GM19023 (cell line): ENCODE results near the gene NEK11.

Source experiments
- ATAC-seq: cut with Tn5 transposase; IDR thresholded peaks from one replicate; pipeline ENCODE4 v1.9.1; 2021; ENCODE audit warnings: mild to moderate bottlenecking, moderate library complexity; ENCODE audit not compliant: unreplicated experiment

NEK11 gene

GRCh38 chr3:131026321-131027151 is at the start of gene NEK11, which contains the start of gene ASTE1:
NEK11 (plus strand) TSS chr3:131026877; CDS start chr3:131029709, 2,832 bp downstream.
ASTE1 (minus strand) TSS chr3:131026825; CDS start chr3:131025306, 1,519 bp downstream.
- ATAC-seq, result peak; percentile 99

- ATAC-seq, result no peak
Observed at GRCh38 chr3:130979117-130979516, 47.6 kb upstream of the NEK11 start.

GRCh38 chr3:130981469-130981868 is 45.2 kb upstream of the NEK11 start:
- no peak for ATAC-seq

- no peak for ATAC-seq
Observed at GRCh38 chr3:130990282-130990681, 36.4 kb upstream of the NEK11 start.

GRCh38 chr3:130991126-130991525 is 35.6 kb upstream of the NEK11 start:
- ATAC-seq, result no peak

GRCh38 chr3:130992344-130992743 is 34.3 kb upstream of the NEK11 start:
- no peak for ATAC-seq

GRCh38 chr3:130997289-130997688 is 29.4 kb upstream of the NEK11 start:
- no peak for ATAC-seq

- no peak for ATAC-seq
Observed at GRCh38 chr3:131001071-131001470, 25.6 kb upstream of the NEK11 start.

- ATAC-seq, result no peak
Observed at GRCh38 chr3:131004603-131005002, 22.1 kb upstream of the NEK11 start.

- no peak for ATAC-seq
Observed at GRCh38 chr3:131007256-131007655, 19.4 kb upstream of the NEK11 start.

- no peak for ATAC-seq
Observed at GRCh38 chr3:131007782-131008181, 18.9 kb upstream of the NEK11 start.

- no peak for ATAC-seq
Observed at GRCh38 chr3:131008326-131008725, 18.4 kb upstream of the NEK11 start.

- ATAC-seq, result no peak
Observed at GRCh38 chr3:131009698-131010097, 17.0 kb upstream of the NEK11 start.

- ATAC-seq, result no peak
Observed at GRCh38 chr3:131018970-131019369, 7.7 kb upstream of the NEK11 start.

- no peak for ATAC-seq
Observed at GRCh38 chr3:131020122-131020693, 6.5 kb upstream of the NEK11 start.

- no peak for ATAC-seq
Observed at GRCh38 chr3:131025539-131025938, 1.1 kb upstream of the NEK11 start.

- no peak for ATAC-seq
Observed at GRCh38 chr3:131028844-131029243, 2.2 kb downstream of the NEK11 start.

- no peak for ATAC-seq
Observed at GRCh38 chr3:131031660-131032059, 5.0 kb downstream of the NEK11 start.

GRCh38 chr3:131033480-131034080 is 6.9 kb downstream of the NEK11 start:
- no peak for ATAC-seq

- ATAC-seq, result no peak
Observed at GRCh38 chr3:131036200-131036816, 9.6 kb downstream of the NEK11 start.

- no peak for ATAC-seq
Observed at GRCh38 chr3:131036986-131037385, 10.3 kb downstream of the NEK11 start.
